Panc1 (cell line): Measurements from ENCODE around the gene SERPINA10. TPM values are rescaled to one million over a fixed set of nuclear protein-coding genes. Genes with fewer than 3 reads are reported as not detected.

Source experiments
- ATAC-seq: fragments of 200-7000 bp; cut with Tn5 transposase; 2 replicates; pipeline ENCODE4 v1.9.1; 2020; ENCODE audit warnings: mild to moderate bottlenecking, moderate library complexity
- BruUV-seq: library from RNA; stranded (reverse); fragments of 400-500 nt; replicated peaks from 2 replicates; lab custom pipeline; 2021; lab: Mats Ljungman, UMichigan
- CTCF ChIA-PET: fragments of 300-600 bp; sonication (Branson Sonifier 250); formaldehyde crosslinking; loops from one replicate; lab custom pipeline; 2022; ENCODE audit warnings: antibody characterized with exemption; lab: Charles Lee
- POLR2A ChIA-PET: fragments of 300-600 bp; sonication (Branson Sonifier 250); formaldehyde crosslinking; loops from one replicate; lab custom pipeline; 2022; ENCODE audit warnings: antibody characterized with exemption; lab: Charles Lee
- DNase-seq: peaks from one replicate; pipeline ENCODE4 v3.0.0-alpha.2; 2010; ENCODE audit warnings: low read depth, low spot score
- H3K27ac ChIP-seq: 2 replicates; pipeline ENCODE4 v1.5.1; 2011; ENCODE audit warnings: mild to moderate bottlenecking, low read length, inconsistent platforms
- H3K27me3 ChIP-seq: fragments of 200-500 bp; sonication (Bioruptor generic); 2 replicates; pipeline ENCODE4 v1.6.0; 2014; ENCODE audit warnings: low read length, inconsistent platforms; ENCODE audit not compliant: control insufficient read depth, insufficient read depth
- H3K36me3 ChIP-seq: fragments of 200-500 bp; sonication (Bioruptor generic); 2 replicates; pipeline ENCODE4 v1.5.1; 2014; ENCODE audit warnings: inconsistent platforms, mild to moderate bottlenecking, low read length, moderate library complexity; ENCODE audit not compliant: control insufficient read depth, insufficient read depth
- H3K4me1 ChIP-seq: 2 replicates; pipeline ENCODE4 v1.5.1; 2011; ENCODE audit warnings: inconsistent platforms, mild to moderate bottlenecking, low read length, moderate library complexity; ENCODE audit not compliant: control insufficient read depth, insufficient read depth
- H3K4me3 ChIP-seq, 2 experiments: 2 replicates each; pipeline ENCODE4 v1.5.1; 2011 to 2012; ENCODE audit warnings: low read depth in 2 of 2, low read length in 2 of 2, mild to moderate bottlenecking in 2 of 2, inconsistent platforms in 1 of 2, moderate library complexity in 1 of 2
- H3K9me3 ChIP-seq: fragments of 200-500 bp; sonication (Bioruptor generic); 2 replicates; pipeline ENCODE4 v1.5.1; 2014; ENCODE audit warnings: low read depth, mild to moderate bottlenecking, inconsistent platforms, low read length, moderate library complexity; ENCODE audit not compliant: control insufficient read depth, insufficient read depth
- POLR2AphosphoS5 ChIP-seq: IDR thresholded peaks from 2 replicates; pipeline ENCODE4 v1.6.1; 2012; ENCODE audit warnings: mild to moderate bottlenecking, low read depth, low read length, moderate library complexity
- SIN3A ChIP-seq: IDR thresholded peaks from 2 replicates; pipeline ENCODE4 v1.6.1; 2012; ENCODE audit warnings: low read depth, mild to moderate bottlenecking, low read length, moderate library complexity, borderline replicate concordance; ENCODE audit not compliant: insufficient read depth
- TCF7L2 ChIP-seq: IDR thresholded peaks from 2 replicates; pipeline ENCODE4 v1.6.1; 2011; ENCODE audit warnings: mild to moderate bottlenecking, low read depth, low read length, inconsistent platforms
- in situ Hi-C: cut with HindIII; loops from 2 replicates; pipeline ENCODE4 v1.10.0; 2016; ENCODE audit warnings: low sequenced_read_pairs, low pct_unique_long_range_greater_than_20kb
- intact Hi-C: fragments of 100-400 bp; cut with micrococcal nuclease; formaldehyde crosslinking; loops from one replicate; pipeline ENCODE4 v1.10.0; 2022; ENCODE audit not compliant: unreplicated experiment
- total RNA-seq: library from RNA; stranded (reverse); gene quantifications from one replicate; pipeline ENCODE4 v1.2.1, GENCODE V29; 2021; ENCODE audit not compliant: unreplicated experiment
- TF ChIP-seq, protein P1 (sequence below), 2 experiments: IDR thresholded peaks; 2 replicates each; pipeline ENCODE4 v1.6.1; 2011 to 2012; ENCODE audit warnings: low read depth in 2 of 2, control low read depth in 1 of 2, low read length in 1 of 2, mild to moderate bottlenecking in 1 of 2, moderate library complexity in 1 of 2; ENCODE audit not compliant: insufficient read depth in 1 of 2
- TF ChIP-seq, protein P2 (sequence below): fragments of 450-650 bp; IDR thresholded peaks from 2 replicates; pipeline ENCODE4 v1.5.1; 2017; ENCODE audit warnings: mild to moderate bottlenecking

Gene SERPINA10
- total RNA-seq, 1 experiment from 2014 or later: 0.03 TPM

DNA sequence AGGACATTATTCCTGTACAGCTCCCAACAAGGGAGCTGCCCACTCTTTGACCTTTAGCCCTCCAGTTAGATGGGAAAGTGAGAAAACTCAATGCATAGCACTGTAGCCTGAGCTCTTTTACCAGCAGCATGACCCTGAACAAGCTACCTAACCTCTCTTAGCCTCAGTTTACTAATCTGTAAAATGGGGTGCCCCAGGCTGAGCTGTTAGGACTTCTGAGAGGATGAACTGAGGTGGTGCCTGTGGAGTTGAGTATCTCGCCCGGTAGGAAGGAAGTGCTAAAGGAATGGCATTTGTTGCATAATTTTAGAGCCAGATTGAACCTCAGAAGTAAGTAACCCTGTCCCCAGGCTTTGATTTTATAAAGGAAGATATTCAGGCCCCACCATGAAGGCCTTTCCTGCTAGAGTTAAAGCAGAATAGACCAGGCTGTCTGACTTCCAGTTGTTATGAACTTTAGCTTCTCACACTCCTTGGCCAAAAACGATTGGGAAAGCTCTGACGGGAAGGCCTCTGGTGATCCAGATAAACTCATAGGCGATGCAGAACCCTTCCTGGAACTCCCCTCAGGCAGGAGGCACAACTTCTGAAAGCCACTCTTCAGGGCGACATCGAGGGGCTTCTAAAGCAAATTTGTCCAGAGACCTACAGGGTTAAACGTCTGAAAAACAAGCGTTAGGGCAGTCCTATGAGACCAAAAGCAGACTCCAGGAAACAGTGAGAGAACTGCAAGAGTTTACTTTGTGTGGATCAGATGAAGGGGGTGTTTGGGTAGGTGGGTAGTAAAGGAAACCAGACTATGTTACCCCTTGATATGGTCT is 2.5 kb upstream of the SERPINA10 start:
- no TSS peak for BruUV-seq
- Histone ChIP-seq H3K4me1 (no peaks in the 10 kb centered on the region), H3K9me3 (no peaks in the 10 kb centered on the region), H3K36me3 (no peaks in the 10 kb centered on the region), H3K27ac (no peak overlapping the region), H3K27me3 (no peaks in the 10 kb centered on the region), H3K4me3 (no peak overlapping the region)
- intact Hi-C loops: no loop called here
- CTCF ChIA-PET: no interaction called here
- no peak for ATAC-seq
- DNase-seq: no peak
- TF ChIP-seq SIN3A (no peak), TCF7L2 (no peak), POLR2AphosphoS5 (no peak)
- TF ChIP-seq, protein P1, sequence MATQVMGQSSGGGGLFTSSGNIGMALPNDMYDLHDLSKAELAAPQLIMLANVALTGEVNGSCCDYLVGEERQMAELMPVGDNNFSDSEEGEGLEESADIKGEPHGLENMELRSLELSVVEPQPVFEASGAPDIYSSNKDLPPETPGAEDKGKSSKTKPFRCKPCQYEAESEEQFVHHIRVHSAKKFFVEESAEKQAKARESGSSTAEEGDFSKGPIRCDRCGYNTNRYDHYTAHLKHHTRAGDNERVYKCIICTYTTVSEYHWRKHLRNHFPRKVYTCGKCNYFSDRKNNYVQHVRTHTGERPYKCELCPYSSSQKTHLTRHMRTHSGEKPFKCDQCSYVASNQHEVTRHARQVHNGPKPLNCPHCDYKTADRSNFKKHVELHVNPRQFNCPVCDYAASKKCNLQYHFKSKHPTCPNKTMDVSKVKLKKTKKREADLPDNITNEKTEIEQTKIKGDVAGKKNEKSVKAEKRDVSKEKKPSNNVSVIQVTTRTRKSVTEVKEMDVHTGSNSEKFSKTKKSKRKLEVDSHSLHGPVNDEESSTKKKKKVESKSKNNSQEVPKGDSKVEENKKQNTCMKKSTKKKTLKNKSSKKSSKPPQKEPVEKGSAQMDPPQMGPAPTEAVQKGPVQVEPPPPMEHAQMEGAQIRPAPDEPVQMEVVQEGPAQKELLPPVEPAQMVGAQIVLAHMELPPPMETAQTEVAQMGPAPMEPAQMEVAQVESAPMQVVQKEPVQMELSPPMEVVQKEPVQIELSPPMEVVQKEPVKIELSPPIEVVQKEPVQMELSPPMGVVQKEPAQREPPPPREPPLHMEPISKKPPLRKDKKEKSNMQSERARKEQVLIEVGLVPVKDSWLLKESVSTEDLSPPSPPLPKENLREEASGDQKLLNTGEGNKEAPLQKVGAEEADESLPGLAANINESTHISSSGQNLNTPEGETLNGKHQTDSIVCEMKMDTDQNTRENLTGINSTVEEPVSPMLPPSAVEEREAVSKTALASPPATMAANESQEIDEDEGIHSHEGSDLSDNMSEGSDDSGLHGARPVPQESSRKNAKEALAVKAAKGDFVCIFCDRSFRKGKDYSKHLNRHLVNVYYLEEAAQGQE (IDR thresholded peaks at IDR 0.05; ENCODE audit: insufficient read depth in 1 of 2, low read depth in 2 of 2, low read length in 1 of 2): no peak
- TF ChIP-seq, protein P2, sequence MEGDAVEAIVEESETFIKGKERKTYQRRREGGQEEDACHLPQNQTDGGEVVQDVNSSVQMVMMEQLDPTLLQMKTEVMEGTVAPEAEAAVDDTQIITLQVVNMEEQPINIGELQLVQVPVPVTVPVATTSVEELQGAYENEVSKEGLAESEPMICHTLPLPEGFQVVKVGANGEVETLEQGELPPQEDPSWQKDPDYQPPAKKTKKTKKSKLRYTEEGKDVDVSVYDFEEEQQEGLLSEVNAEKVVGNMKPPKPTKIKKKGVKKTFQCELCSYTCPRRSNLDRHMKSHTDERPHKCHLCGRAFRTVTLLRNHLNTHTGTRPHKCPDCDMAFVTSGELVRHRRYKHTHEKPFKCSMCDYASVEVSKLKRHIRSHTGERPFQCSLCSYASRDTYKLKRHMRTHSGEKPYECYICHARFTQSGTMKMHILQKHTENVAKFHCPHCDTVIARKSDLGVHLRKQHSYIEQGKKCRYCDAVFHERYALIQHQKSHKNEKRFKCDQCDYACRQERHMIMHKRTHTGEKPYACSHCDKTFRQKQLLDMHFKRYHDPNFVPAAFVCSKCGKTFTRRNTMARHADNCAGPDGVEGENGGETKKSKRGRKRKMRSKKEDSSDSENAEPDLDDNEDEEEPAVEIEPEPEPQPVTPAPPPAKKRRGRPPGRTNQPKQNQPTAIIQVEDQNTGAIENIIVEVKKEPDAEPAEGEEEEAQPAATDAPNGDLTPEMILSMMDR: no peak
- in situ Hi-C loops: no loop called here
- POLR2A ChIA-PET: no interaction called here

DNA sequence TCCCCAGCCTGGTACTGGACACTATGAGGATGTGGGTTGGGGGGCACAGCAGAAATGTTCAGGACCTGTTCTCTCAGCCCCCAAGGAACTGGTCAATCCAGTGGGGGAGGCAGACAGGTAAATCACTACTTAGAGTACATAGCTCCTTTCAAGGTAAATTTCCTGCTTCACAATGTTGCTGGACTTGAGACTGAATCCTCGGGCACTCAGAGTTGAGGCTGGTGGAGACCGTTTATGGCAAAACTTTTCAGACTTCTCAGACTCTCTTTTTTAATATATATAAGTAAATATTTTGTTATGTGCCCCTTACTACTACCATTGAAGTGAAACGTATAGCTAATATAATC is 483 bp upstream of the SERPINA10 start:
- in situ Hi-C loops (no loop called here), intact Hi-C loops (no loop called here)
- Histone ChIP-seq H3K27me3 (no peaks in the 10 kb centered on the region), H3K36me3 (no peaks in the 10 kb centered on the region), H3K4me1 (no peaks in the 10 kb centered on the region), H3K4me3 (no peak overlapping the region), H3K27ac (no peak overlapping the region), H3K9me3 (no peaks in the 10 kb centered on the region)
- POLR2A ChIA-PET: no interaction called here
- ATAC-seq: no peak
- BruUV-seq: no TSS peak
- DNase-seq: no peak
- CTCF ChIA-PET: no interaction called here
- TF ChIP-seq SIN3A (no peak), TCF7L2 (no peak), POLR2AphosphoS5 (no peak)
- TF ChIP-seq, protein P1 (IDR thresholded peaks at IDR 0.05; ENCODE audit: insufficient read depth in 1 of 2, low read depth in 2 of 2, low read length in 1 of 2): no peak
- TF ChIP-seq, protein P2: no peak
